Sigmoid colon (tissue), 7 donors: ENCODE data around the gene SNRPF. TPM values are rescaled to one million over a fixed set of nuclear protein-coding genes. Genes with fewer than 3 reads are reported as not detected.
A peak's percentile ranks its signal among the peaks of the same experiment; 100 is the strongest.
"Not testable (repeated sequence)": the region's sequence is repeated elsewhere in the genome, so short reads cannot be mapped to it uniquely, and the experiment has no call there.

Experiments
- DNase-seq: peaks from one replicate; pipeline ENCODE4 v3.0.0-alpha.2; 2019
- H3K27ac ChIP-seq, 4 donors: fragments of 200-600 bp; sonication (generic); one replicate each; pipeline ENCODE4 v1.5.1; 2016 to 2019; ENCODE audit warnings: mild to moderate bottlenecking in 1 of 4
- H3K27me3 ChIP-seq, 3 donors: fragments of 200-600 bp; sonication (generic); one replicate each; pipeline ENCODE4 v1.5.1; 2019; ENCODE audit warnings: mild to moderate bottlenecking in 1 of 3
- H3K36me3 ChIP-seq, 4 donors: fragments of 200-600 bp; sonication (generic); one replicate each; pipeline ENCODE4 v1.5.1; 2016 to 2019
- H3K4me1 ChIP-seq, 4 donors: fragments of 200-600 bp; sonication (generic); one replicate each; pipeline ENCODE4 v1.5.1; 2017 to 2019
- H3K4me3 ChIP-seq, 4 donors: fragments of 200-600 bp; sonication (generic); one replicate each; pipeline ENCODE4 v1.5.1; 2017 to 2019; ENCODE audit warnings: mild to moderate bottlenecking in 2 of 4, moderate library complexity in 1 of 4
- H3K9me3 ChIP-seq, 4 donors: fragments of 200-600 bp in 3 of 4; sonication (generic) in 3 of 4; one replicate each; pipeline versions ENCODE4 v1.5.1 to v1.6.1; 2013 to 2019
- CTCF ChIP-seq, 4 experiments: fragments of 450-650 bp in 3 of 4; fragments of 200-600 bp in 1 of 4; IDR thresholded peaks; one replicate each; pipeline ENCODE4 v1.5.1; 2016 to 2019; ENCODE audit warnings: antibody characterized with exemption in 4 of 4, mild to moderate bottlenecking in 3 of 4, moderate library complexity in 2 of 4
- EP300 ChIP-seq, 4 donors: sonication (generic); formaldehyde crosslinking; IDR thresholded peaks; one replicate each; pipeline ENCODE4 v1.6.1; 2017; ENCODE audit warnings: antibody characterized with exemption in 4 of 4
- POLR2A ChIP-seq, 2 donors: fragments of 450-650 bp; IDR thresholded peaks; one replicate each; pipeline ENCODE4 v1.6.1; 2016; ENCODE audit warnings: antibody characterized with exemption in 2 of 2, mild to moderate bottlenecking in 2 of 2, moderate library complexity in 2 of 2
- POLR2AphosphoS5 ChIP-seq, 4 donors: sonication (generic); formaldehyde crosslinking; IDR thresholded peaks; one replicate each; pipeline ENCODE4 v1.6.1; 2017; ENCODE audit warnings: antibody characterized with exemption in 4 of 4
- WGBS, 2 donors: extraction: QIAGEN DNeasy Blood & Tissue Kit; methylation state at CpG; one replicate each; pipeline ENCODE4 v1.1.7; 2013; 5-methylcytosine and 5-hydroxymethylcytosine counted together
- intact Hi-C: fragments of 100-400 bp; cut with DNase I; formaldehyde crosslinking; loops from one replicate; pipeline ENCODE4 v1.15.1; 2023
- polyA plus RNA-seq, 3 donors: library from polyadenylated mRNA; stranded (reverse); fragments of 200-250 nt; gene quantifications; one replicate each; pipeline ENCODE4 v1.2.3, GENCODE V29; 2013
- total RNA-seq, 4 donors: library from RNA; depleted of rRNA; stranded (reverse); fragments of >200 nt; gene quantifications; one replicate each; pipeline ENCODE4 v1.1.0, GENCODE V29; 2016
- donor health status: healthy with polysubstance abuse.
- donor health status: Bipolar disorder and iron deficiency.
- donor health status: healthy.

Gene SNRPF
- total and polyA plus RNA-seq, 7 donors: 3.0 to 52.3 (median 9.0) TPM

- Histone ChIP-seq H3K9me3 (no peaks in the 10 kb centered on the region), H3K4me3 (no peak overlapping the region), H3K36me3 (no peaks in the 10 kb centered on the region), H3K27me3 (no peaks in the 10 kb centered on the region), H3K4me1 (peaks cover 0 to 13% (median 8%) of the 10 kb centered on the region in 4 donors), H3K27ac (no peak overlapping the region)
- intact Hi-C loops: no loop called here
- TF ChIP-seq POLR2AphosphoS5 (IDR thresholded peaks at IDR 0.05) (no peak), POLR2A (IDR thresholded peaks at IDR 0.05) (no peak)
- WGBS, 2 donors: 93 to 99% methylated on average over 1 of the region's 1 CpG
- no peak for DNase-seq
These were observed 24.2 kb upstream of the SNRPF start for GRCh38 chr12:95834572-95834971.

GRCh38 chr12:95836185-95836609, 22.6 kb upstream of the SNRPF start:
- no peak for DNase-seq
- TF ChIP-seq EP300 (IDR thresholded peaks at IDR 0.05) (no peak), POLR2A (IDR thresholded peaks at IDR 0.05) (no peak)
- Histone ChIP-seq H3K9me3 (no peaks in the 10 kb centered on the region), H3K27me3 (no peaks in the 10 kb centered on the region), H3K36me3 (no peaks in the 10 kb centered on the region), H3K4me3 (no peak overlapping the region), H3K4me1 (peaks cover 0 to 13% (median 8%) of the 10 kb centered on the region in 4 donors), H3K27ac (peak overlapping the region in 1 of 4 donors; percentile 18)
- intact Hi-C loops: no loop called here
- WGBS, 2 donors: 10 to 38% methylated on average over 3 of the region's 3 CpGs

- Histone ChIP-seq H3K9me3 (no peaks in the 10 kb centered on the region), H3K4me1 (peaks cover 0 to 13% (median 8%) of the 10 kb centered on the region in 4 donors), H3K27ac (peak overlapping the region in 1 of 4 donors; percentile 18), H3K27me3 (no peaks in the 10 kb centered on the region), H3K4me3 (no peak overlapping the region), H3K36me3 (no peaks in the 10 kb centered on the region)
- TF ChIP-seq POLR2A (IDR thresholded peaks at IDR 0.05): no peak
- TF ChIP-seq CTCF (IDR thresholded peaks at IDR 0.05): no peak
- no peak for TF ChIP-seq POLR2AphosphoS5 (IDR thresholded peaks at IDR 0.05)
- TF ChIP-seq EP300 (IDR thresholded peaks at IDR 0.05): no peak
- intact Hi-C loops: no loop called here
- 2 to 21% methylated on average over 1 of the region's 1 CpG for WGBS, 2 donors
- no peak for DNase-seq
These were observed 22.0 kb upstream of the SNRPF start for GRCh38 chr12:95836630-95837239.

GRCh38 chr12:95837240-95838038, 21.3 kb upstream of the SNRPF start:
- Histone ChIP-seq H3K27ac (no peak overlapping the region), H3K36me3 (no peaks in the 10 kb centered on the region), H3K4me1 (peaks cover 0 to 13% (median 8%) of the 10 kb centered on the region in 4 donors), H3K27me3 (no peaks in the 10 kb centered on the region), H3K9me3 (no peaks in the 10 kb centered on the region), H3K4me3 (no peak overlapping the region)
- DNase-seq: no peak
- intact Hi-C loops: no loop called here
- no peak for TF ChIP-seq POLR2A (IDR thresholded peaks at IDR 0.05)
- TF ChIP-seq EP300 (IDR thresholded peaks at IDR 0.05): no peak
- no peak for TF ChIP-seq POLR2AphosphoS5 (IDR thresholded peaks at IDR 0.05)
- no peak for TF ChIP-seq CTCF (IDR thresholded peaks at IDR 0.05)
- WGBS, 2 donors: 19 to 60% methylated on average over 10 of the region's 10 CpGs

- Histone ChIP-seq H3K27me3 (no peaks in the 10 kb centered on the region), H3K4me3 (no peak overlapping the region), H3K36me3 (no peaks in the 10 kb centered on the region), H3K4me1 (peaks cover 0 to 13% (median 8%) of the 10 kb centered on the region in 4 donors), H3K27ac (no peak overlapping the region), H3K9me3 (no peaks in the 10 kb centered on the region)
- TF ChIP-seq POLR2A (IDR thresholded peaks at IDR 0.05) (no peak), POLR2AphosphoS5 (IDR thresholded peaks at IDR 0.05) (no peak), EP300 (IDR thresholded peaks at IDR 0.05) (no peak), CTCF (IDR thresholded peaks at IDR 0.05) (no peak)
- 5 to 17% methylated on average over 11 of the region's 11 CpGs for WGBS, 2 donors
- intact Hi-C loops: no loop called here
- no peak for DNase-seq
These were observed 20.6 kb upstream of the SNRPF start for GRCh38 chr12:95838125-95838524.

- DNase-seq, H3K27ac ChIP-seq, H3K9me3 ChIP-seq, intact Hi-C loops, H3K27me3 ChIP-seq, H3K36me3 ChIP-seq, H3K4me3 ChIP-seq, H3K4me1 ChIP-seq: not testable (repeated sequence)
- WGBS, 2 donors: 61 to 90% methylated on average over 6 to 9 of the region's 12 CpGs
These were observed 16.3 kb upstream of the SNRPF start for GRCh38 chr12:95842426-95842825.
